Gastrocnemius medialis (tissue), 4 donors: Measurements from ENCODE around the gene PRKCH.

Source experiments
- CTCF ChIP-seq, 5 experiments: fragments of 450-650 bp in 3 of 5; fragments of 200-600 bp in 2 of 5; sonication (generic) in 2 of 5; IDR thresholded peaks in 4 of 5; conservative IDR thresholded peaks in 1 of 5; 1 replicate in 4 of 5; 2 replicates in 1 of 5; pipeline ENCODE4 v1.5.1; 2016 to 2019; ENCODE audit warnings: antibody characterized with exemption in 5 of 5, mild to moderate bottlenecking in 3 of 5, moderate library complexity in 3 of 5
- POLR2A ChIP-seq, 2 donors: fragments of 450-650 bp; IDR thresholded peaks; one replicate each; pipeline ENCODE4 v1.6.1; 2017; ENCODE audit warnings: antibody characterized with exemption in 2 of 2, mild to moderate bottlenecking in 2 of 2, moderate library complexity in 2 of 2

- TF ChIP-seq CTCF (IDR thresholded peaks at IDR 0.05 in 4 of 5, conservative IDR thresholded peaks at IDR 0.05 in 1 of 5) (no peak), POLR2A (IDR thresholded peaks at IDR 0.05) (no peak)
Observed at GRCh38 chr14:61498811-61499210, 177.4 kb downstream of the PRKCH start.
